IPS-NIHi7 (cell line): ENCODE data around the gene RPL7A.
"Not testable (repeated sequence)": the region's sequence is repeated elsewhere in the genome, so short reads cannot be mapped to it uniquely, and the experiment has no call there.

Source experiments
- DNase-seq: peaks from one replicate; pipeline ENCODE4 v3.0.0; 2012; ENCODE audit warnings: mixed read lengths; ENCODE audit errors: extremely low spot score

Gene RPL7A

DNA sequence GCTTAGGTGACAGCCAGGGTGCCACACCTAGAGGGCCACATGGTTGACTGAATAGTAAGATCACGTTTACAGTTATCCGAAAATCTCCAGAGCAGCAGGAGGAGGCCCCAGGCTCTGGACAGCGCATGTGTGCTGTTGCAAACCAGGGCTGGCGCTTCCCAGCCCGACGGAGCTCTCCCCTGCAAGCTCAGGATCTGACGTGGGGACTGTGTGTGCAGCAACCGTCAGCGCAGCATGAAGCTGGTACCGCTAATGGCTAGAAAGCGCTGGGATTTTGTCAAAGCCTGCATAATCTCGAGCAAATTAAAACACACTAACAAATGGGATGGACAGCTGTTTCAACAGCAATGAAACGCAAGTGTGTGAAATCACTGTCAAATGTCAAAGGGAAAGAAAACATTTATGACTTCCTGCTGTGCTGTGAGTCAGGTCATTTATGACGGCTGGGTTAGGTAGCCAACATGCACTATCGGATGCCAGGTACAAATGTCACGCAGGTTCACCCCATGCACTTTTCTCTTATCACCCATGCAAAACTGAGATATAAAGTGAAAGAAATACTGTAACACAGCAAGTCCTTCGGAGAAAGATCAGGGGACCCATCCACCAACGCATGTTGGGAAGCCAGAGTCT lies 20.3 kb downstream of the RPL7A start:
- DNase-seq, result no peak

DNA sequence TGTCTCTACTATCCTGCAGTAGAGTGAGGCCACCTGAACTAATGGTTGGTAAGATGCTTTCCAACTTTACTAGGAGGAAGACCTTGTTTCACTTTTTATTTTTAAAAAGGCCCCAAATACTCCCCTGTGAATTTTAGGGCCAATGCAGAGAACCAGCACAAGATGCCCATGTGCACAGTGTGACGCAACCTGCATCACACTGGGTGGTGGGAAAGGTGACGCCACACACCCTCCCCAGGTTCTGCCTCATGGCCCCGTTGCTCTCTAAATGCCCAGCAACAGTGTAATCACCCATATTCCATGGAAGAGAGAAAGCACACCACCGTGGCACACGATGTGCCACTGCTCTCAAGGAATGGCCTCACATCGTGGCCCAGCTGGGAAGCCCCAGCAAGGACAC lies 21.4 kb downstream of the RPL7A start:
- DNase-seq, result no peak

- DNase-seq, result no peak
These were observed 21.9 kb downstream of the RPL7A start for GRCh38 chr9:133369933-133370332.

GRCh38 chr9:133370685-133371084 lies 22.7 kb downstream of the RPL7A start:
- DNase-seq, result no peak

DNA sequence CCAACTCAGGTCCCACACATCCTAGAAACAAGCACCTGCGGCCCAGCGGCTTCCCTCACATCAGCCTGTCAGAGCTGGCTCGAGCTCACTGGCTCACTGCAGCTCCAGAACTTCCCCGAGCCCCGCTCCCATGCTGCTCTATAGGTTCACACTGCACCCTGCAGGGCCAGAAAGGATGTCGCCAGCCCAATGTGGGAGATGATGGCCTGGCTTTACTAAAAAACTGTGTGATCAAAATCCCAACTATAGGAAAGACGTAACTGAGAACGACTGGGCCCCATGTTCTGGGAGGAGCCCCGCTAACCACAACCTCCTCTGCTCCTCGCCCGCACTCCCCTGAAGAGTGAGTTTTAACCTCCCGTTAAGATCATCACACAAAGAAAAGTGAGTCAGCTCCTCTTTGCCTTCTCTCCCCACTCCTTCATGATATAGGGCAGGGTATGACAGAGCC lies 23.3 kb downstream of the RPL7A start:
- no peak for DNase-seq

- DNase-seq, result no peak
These were observed 24.1 kb downstream of the RPL7A start for GRCh38 chr9:133372144-133372543.

- no peak for DNase-seq
These were observed 26.6 kb downstream of the RPL7A start for GRCh38 chr9:133374612-133375115.

GRCh38 chr9:133375116-133375723 lies 27.2 kb downstream of the RPL7A start:
- DNase-seq, result peak; percentile 38

- DNase-seq, result peak; percentile 100
These were observed 28.0 kb downstream of the RPL7A start, which contains the start of the genes STKLD1 and SURF4 for GRCh38 chr9:133375724-133376654. STKLD1 (plus strand) TSS chr9:133376366; CDS start chr9:133376474, 108 bp downstream. SURF4 (minus strand) TSS chr9:133376060; CDS start chr9:133375969, 91 bp downstream.

GRCh38 chr9:133377280-133377679 lies 29.3 kb downstream of the RPL7A start:
- DNase-seq, result not testable (repeated sequence)

GRCh38 chr9:133377721-133378216 lies 29.8 kb downstream of the RPL7A start:
- DNase-seq, result no peak

DNA sequence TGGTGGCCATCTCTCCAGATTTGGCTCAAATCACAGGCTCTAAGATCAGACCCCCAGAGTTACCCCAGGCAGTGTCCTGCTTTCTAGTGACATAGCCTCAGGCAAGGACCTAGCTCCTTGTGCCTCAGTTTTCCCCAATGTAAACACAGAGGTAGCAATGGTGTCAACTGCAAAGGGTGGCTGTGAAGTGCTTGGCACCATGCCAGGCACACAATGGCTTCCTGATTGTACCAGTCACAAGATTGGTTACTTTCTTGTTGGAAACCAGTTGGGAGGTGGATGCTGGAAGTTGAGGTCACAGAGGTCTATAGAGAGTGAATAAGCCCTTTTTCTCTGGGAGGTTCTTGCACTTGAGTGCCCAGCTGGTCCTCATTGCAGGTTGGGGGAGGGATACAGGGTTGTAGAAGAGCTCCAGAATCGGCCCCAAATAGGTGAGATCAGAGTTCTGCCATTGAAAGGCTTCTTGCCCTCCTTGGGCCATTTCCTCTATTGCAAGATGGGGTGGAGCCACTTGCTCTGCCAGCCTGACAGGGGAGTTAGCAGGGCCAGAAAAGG lies 30.5 kb downstream of the RPL7A start:
- DNase-seq, result no peak

DNA sequence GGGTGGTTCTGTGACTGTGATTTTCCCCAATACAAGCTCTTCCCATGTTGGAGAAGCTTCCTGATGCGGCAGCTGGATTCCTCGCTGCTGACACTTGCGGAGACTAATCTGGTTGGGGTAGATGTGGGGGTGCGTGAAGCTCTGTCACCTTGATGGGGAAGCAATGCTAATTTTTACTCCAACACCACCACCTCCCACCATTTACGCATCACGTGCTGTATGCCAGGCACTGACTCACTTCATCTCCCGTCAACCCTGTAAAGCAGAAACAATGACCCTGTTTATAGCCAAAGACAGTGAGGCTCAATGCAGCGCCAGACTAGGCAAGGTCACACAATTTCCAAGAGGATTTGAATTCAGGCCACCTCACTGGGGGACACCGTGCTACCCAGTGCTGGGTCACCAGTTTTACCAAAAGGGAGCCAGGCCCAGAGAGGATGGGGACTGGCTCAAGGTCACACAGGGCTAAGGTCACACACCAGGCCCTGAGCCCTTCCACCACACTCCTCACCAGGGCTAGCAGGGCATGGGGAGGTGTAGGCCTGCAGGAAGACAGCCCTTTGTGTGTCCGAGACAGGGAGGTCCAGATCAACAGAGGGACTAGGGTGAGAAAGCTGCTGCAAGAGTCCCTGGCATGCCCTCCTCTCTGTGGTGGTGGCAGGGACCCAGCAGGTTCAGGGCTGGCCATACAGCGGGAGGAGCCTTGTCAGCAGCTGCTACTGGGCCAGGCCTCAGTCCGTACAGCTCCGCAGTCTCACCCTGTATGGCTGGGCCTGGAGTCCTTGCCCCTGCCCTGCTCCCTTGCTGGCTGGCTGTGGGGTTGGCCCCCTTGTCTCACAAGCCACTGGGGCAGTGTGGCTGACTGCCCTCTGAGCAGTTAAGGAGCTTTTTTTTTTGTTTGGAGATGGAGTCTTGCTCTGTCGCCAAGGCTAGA lies 31.4 kb downstream of the RPL7A start:
- DNase-seq, result no peak

DNA sequence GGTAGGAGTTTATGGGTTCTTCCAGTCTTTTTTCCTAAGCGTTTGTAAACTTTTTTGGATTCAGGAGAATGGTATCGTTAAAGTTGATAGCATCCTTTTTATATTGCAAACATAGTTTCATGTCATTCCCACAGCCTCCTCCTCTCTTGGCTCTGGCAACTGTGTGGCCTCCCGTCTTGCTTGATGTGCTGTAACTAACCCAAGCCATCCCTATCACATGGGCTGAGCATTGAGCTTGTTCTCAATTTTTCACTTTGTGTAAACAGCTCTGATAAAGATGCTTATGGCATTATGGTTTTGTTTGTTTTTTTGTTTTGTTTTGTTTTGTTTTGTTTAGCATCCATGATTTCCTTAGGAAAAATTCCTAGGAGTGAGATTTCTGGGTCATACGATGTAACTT lies 32.7 kb downstream of the RPL7A start:
- no peak for DNase-seq

DNA sequence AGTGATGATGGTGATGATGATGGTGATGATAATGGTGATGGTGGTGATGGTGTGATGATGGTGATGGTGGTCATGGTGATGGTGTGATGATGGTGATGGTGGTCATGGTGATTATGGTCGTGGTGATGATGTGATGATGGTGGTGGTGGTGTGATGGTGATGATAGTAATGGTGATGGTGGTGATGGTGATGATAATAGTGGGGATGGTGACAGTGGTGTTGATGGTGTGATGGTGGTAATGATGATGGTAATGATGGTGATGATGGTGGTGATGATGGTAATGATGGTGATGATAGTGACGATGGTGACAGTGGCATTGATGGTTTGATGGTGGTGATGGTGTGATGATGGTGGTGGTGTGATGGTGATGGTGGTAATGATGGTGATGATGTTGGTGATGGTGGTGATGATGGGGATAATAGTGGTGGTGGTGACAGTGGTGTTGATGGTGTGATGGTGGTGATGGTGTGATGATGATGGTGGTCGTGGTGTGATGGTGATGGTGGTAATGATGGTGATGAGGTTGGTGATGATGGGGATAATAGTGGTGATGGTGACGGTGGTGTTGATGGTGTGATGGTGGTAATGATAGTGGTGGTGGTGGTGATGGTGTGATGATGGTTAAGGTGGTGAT lies 34.6 kb downstream of the RPL7A start:
- no peak for DNase-seq

DNA sequence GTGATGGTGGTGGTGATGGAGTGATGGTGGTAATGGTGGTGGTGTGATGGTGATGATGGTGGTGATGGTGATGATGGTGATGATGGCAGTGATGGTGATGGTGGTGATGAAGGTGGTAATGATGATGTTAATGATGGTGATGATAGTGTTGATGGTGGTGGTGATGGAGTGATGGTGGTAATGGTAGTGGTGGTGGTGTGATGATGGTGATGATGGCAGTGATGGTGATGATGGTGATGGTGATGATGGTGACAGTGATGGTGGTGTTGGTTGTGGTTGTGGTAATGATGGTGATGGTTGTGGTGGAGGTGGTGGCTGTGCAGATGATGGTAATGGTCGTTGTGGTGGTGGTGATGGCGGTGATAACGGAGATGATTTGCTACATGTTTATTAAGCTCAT lies 35.4 kb downstream of the RPL7A start:
- DNase-seq, result no peak

- DNase-seq, result no peak
These were observed 36.8 kb downstream of the RPL7A start for GRCh38 chr9:133384736-133385321.

DNA sequence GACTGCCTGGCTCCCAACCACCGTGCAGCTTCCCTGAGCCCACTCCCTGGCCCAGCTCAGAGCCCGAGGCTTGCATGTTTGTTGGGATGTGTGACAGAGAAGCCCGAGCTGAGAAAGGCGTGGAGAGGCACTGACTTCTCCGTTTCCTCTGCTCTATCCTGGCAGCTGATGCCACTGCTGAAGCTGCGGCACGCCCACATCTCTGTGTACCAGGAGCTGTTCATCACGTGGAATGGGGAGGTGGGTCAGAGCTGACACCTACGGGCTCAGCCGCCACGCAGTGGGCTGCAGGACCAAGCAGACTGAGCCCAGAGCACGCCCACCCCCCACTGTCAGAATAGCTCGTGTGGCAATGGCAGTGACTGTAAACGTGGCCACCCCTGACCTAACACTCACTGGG lies 37.4 kb downstream of the RPL7A start:
- no peak for DNase-seq

DNA sequence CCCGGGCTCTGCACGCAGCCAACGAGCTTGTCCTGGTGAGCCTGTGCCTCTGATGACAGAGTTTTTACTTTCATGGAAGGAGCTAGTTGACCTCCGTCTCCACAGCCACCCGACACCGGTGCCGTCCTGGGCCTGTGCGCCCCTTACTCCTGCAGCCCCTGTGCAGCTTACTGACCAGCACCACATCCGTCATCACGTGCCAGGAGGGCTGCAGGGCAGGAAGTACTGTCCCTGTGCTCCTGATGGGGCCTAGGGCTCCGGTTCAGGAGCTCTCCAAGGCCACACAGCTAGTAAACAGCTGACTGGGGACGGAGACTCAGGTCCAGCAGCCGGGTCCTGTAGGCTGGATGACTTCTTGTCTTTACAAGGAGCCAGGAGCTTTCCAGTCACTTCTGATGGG lies 38.3 kb downstream of the RPL7A start:
- DNase-seq, result no peak

DNA sequence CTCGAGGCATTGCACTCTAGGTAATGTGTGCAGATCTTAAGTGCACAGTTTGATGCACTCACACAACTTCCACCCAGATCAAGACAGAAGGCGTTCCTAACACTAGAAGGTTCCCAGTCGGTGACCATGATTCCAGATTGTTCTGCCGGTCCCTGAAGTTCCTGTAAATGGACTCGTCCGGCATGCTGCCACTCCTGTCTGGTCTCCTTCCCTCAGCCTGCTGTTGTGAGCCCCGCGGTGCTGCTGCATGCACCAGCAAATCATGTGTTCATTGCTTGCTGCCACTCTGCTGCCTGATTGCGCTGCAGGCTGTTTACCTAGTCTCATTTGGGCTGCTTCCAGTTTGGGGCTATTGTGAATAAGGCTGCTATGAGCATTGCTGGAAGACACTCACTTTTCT lies 39.7 kb downstream of the RPL7A start:
- no peak for DNase-seq
